NB4 (cell line): ENCODE data around the gene DOCK2.

Source experiments
- POLR2A ChIP-seq: IDR thresholded peaks from 2 replicates; pipeline ENCODE4 v1.6.1; 2011; ENCODE audit warnings: mild to moderate bottlenecking; ENCODE audit not compliant: insufficient read length; ENCODE audit errors: extremely low read depth
- TF ChIP-seq, protein P1 (sequence below): IDR thresholded peaks from one replicate; pipeline ENCODE4 v1.5.1; 2012; ENCODE audit warnings: low read depth, low read length

DNA sequence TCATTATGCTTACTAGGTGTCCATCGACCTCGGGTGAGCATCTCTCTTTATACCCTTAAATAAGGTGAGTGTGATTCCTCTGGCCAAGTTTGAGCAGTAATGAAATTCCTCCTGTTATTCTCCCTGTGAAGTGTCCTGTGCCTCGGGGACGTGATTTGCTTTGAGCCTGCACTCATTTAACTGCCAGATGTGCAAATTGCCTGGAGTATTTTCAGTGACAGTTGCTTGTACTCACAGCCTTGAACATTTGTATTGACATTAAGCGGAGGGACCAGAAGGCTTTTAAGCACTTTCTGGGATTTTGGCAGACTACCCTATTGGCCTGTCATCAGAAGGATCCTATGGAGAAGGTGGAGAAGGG is 126.9 kb downstream of the DOCK2 start:
- TF ChIP-seq, protein P1, sequence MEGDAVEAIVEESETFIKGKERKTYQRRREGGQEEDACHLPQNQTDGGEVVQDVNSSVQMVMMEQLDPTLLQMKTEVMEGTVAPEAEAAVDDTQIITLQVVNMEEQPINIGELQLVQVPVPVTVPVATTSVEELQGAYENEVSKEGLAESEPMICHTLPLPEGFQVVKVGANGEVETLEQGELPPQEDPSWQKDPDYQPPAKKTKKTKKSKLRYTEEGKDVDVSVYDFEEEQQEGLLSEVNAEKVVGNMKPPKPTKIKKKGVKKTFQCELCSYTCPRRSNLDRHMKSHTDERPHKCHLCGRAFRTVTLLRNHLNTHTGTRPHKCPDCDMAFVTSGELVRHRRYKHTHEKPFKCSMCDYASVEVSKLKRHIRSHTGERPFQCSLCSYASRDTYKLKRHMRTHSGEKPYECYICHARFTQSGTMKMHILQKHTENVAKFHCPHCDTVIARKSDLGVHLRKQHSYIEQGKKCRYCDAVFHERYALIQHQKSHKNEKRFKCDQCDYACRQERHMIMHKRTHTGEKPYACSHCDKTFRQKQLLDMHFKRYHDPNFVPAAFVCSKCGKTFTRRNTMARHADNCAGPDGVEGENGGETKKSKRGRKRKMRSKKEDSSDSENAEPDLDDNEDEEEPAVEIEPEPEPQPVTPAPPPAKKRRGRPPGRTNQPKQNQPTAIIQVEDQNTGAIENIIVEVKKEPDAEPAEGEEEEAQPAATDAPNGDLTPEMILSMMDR = no peak
- TF ChIP-seq POLR2A = no peak
